ENCODE results near the gene OPN3.

DNA sequence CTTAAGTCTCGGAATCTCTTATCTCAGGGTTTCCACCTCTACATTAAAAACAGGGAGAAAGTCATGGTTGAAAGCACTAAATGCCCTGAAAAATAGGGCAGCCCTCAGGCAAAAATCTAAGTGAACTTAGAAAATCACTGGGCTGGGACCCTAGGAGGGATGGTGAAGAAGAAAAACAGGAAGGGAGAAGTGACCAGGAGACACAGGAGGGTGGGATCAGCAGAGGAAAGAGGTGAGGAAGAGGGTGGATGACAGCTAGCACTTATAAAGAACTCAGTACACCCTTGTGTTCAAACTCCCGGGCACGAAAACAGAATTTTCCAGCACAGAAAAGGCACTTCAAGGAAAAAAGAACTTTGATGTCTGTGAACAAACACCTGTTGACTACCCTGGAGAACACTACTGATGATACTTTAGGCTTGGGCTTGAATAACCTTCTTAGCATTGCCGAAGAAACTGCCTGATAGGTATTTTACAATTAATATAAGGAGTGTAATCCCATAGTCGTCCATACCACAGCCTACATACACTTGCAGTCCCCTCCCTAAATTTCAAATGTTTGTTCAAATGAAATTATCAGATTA lies 2.0 kb downstream of the OPN3 start:
- TF ChIP-seq, protein P1, sequence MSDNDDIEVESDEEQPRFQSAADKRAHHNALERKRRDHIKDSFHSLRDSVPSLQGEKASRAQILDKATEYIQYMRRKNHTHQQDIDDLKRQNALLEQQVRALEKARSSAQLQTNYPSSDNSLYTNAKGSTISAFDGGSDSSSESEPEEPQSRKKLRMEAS (IDR thresholded peaks at IDR 0.05; ENCODE audit: low read depth, low read length) = no peak
- TF ChIP-seq POLR2A (IDR thresholded peaks at IDR 0.05; ENCODE audit: extremely low read depth, insufficient read length) (no peak), MYC (IDR thresholded peaks at IDR 0.05; ENCODE audit: low read depth, low read length) (no peak)
- TF ChIP-seq, protein P2, sequence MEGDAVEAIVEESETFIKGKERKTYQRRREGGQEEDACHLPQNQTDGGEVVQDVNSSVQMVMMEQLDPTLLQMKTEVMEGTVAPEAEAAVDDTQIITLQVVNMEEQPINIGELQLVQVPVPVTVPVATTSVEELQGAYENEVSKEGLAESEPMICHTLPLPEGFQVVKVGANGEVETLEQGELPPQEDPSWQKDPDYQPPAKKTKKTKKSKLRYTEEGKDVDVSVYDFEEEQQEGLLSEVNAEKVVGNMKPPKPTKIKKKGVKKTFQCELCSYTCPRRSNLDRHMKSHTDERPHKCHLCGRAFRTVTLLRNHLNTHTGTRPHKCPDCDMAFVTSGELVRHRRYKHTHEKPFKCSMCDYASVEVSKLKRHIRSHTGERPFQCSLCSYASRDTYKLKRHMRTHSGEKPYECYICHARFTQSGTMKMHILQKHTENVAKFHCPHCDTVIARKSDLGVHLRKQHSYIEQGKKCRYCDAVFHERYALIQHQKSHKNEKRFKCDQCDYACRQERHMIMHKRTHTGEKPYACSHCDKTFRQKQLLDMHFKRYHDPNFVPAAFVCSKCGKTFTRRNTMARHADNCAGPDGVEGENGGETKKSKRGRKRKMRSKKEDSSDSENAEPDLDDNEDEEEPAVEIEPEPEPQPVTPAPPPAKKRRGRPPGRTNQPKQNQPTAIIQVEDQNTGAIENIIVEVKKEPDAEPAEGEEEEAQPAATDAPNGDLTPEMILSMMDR (IDR thresholded peaks at IDR 0.05; ENCODE audit: low read depth, low read length) = no peak

All from NB4 (cell line).